Stimulated activated CD8-positive, alpha-beta memory T cell treated with anti-CD3 and anti-CD28 coated beads, Interleukin-15, amount 100 ng/mL, for 48 hours (primary cell): ENCODE measurements around the gene OR8B8.
"Not testable (repeated sequence)": the region's sequence is repeated elsewhere in the genome, so short reads cannot be mapped to it uniquely, and the experiment has no call there.

Source experiments
- DNase-seq, 2 donors: peaks; one replicate each; pipeline ENCODE4 v3.0.0-alpha.2; 2020; ENCODE audit warnings: low read depth in 2 of 2

Gene OR8B8

DNA sequence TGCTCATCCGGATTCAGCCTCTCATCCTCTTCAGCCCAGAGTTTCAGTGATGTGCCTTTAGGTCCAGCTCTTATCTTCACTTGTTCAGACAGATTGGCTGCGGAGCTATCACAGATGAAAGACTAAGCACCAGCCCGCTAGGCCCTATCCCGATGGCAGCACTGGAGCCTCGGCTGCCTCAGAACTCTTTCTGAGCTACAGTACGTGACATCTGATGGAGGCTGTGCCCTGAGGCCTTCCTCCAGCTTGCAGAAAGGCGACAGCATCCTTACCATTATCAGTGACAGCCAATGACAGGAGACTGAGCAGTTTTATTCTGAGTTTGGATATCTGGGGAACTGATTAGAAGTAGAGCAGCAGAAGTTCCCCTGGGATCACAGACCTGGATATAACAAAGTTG is 4.0 kb downstream of the OR8B8 start:
- DNase-seq: no peak

- DNase-seq: no peak
These were observed 4.4 kb downstream of the OR8B8 start for GRCh38 chr11:124441081-124441480.

GRCh38 chr11:124440608-124441007 is 4.9 kb downstream of the OR8B8 start:
- DNase-seq: no peak

GRCh38 chr11:124434699-124435098 is 10.8 kb downstream of the OR8B8 start:
- no peak for DNase-seq

GRCh38 chr11:124429599-124429998 is 15.9 kb downstream of the OR8B8 start:
- DNase-seq: no peak

DNA sequence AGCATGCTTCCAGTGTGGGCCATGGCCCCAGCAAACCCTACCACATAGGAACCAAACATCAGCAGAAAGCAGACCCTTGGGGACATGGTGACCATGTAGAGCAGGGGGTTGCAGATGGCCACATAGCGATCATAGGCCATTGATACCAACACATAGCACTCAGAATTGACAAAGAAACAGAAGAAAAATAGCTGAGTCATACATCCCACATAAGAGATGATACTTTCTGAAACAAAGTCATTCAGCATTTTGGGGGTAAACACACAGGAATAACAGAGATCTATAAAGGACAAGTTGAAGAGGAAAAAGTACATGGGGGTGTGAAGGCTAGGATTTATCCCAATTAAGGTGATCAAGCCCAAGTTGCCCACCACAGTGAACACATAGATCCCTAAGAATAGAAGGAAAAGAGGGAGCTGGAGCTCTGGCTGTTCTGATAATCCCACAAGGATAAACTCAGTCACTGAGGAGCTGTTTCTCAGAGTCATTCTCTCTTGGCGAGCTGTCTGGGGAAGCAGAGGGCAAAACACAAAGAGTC is 21.0 kb downstream of the OR8B8 start, which contains the start of gene OR8B4:
TSS of gene OR8B4 (minus strand) at position 488 of the 538 bp plus-strand sequence. CDS start at position 488, 0 bp downstream.
- DNase-seq: no peak

- no peak for DNase-seq
These were observed 24.5 kb downstream of the OR8B8 start for GRCh38 chr11:124421043-124421442.

GRCh38 chr11:124415356-124415923 is 30.1 kb downstream of the OR8B8 start:
- no peak for DNase-seq

DNA sequence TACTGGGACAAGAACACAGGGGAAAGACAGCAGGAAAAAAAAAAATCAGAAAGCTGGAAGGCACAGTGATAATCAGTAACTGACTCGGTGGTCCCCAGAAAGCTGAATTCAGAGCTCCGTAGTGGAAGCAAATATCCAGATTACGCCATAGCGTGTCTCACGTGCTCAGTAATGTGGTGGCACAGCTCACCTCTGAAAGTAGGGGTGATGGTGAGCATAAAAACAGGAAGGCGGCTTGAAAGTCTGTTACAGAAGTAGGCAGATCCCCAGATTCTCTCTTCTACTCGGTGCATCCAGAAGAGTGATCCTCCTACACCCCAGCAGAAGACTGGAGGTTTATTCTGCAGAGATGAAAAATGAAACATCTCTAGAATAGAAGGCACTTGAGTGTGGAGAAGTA is 35.6 kb downstream of the OR8B8 start:
- no peak for DNase-seq

DNA sequence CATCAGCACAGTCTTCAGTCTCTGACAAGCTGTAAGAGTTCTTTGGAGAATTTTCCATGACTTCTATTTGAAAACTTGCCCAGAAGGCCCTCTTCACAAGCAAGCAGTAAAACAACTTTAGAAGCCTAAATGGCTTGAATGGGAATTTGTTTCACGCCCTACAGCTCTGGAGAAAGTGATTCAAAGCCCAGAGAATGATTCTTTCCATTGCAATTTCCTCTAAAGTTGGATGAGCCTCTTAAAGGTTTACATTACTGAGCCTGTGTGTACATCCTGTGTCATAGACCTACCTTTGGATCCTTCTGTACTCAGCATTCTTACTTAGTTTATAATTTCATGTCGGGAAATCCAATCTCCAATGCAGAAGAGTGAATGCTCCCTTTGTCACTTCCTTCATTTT is 39.9 kb downstream of the OR8B8 start:
- no peak for DNase-seq

- not testable (repeated sequence) for DNase-seq
These were observed 42.3 kb downstream of the OR8B8 start for GRCh38 chr11:124403186-124403585.

- peak; percentile 8 to 28 for DNase-seq
These were observed 43.1 kb downstream of the OR8B8 start for GRCh38 chr11:124402326-124402922.

DNA sequence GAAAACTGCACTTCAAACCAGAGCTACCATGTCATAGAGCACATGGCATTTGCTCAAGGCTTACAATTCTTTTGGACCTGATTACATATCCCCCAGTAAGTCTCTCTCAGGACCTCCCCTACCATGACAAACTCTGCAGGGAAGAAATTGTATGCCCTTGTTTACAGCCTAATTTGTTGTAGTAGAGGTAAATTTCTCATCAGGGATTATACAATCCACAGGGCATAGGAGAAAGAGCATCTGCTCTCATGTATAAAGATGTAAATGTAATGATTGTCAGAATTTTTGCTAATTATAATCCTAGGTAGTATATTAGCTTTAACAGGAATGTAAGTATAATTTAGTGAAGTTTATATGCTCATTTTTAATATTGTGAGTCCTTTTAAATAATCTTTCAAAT is 46.6 kb downstream of the OR8B8 start, which contains the start of gene OR8B3:
TSS of gene OR8B3 (minus strand) at position 101 of the 400 bp plus-strand sequence. CDS start 1,673 bp downstream, outside the sequence.
- DNase-seq: no peak

DNA sequence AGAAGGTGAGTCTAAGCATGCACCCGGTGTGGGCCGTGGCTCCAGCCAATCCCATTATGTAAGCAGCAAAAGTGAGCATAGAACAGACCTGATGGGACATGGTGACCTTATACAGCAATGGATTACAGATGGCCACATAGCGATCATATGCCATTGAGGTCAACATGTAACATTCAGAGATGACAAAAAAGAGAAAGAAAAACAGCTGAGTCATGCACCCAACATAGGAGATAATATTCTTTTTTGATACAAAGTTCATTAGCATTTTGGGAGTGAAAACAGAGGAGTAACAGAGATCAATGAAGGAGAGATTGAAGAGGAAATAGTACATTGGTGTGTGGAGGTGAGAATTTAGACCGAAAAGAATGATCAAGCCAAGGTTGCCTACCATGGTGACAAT is 48.6 kb downstream of the OR8B8 start:
- not testable (repeated sequence) for DNase-seq

GRCh38 chr11:124394408-124394807 is 51.1 kb downstream of the OR8B8 start:
- no peak for DNase-seq
